ENCODE results near the gene NUDT14. TPM values are rescaled to one million over a fixed set of nuclear protein-coding genes. Genes with fewer than 3 reads are reported as not detected.

NUDT14 gene
- total RNA-seq, 2 experiments from 2014 or later = 18.3 to 21.4 TPM

GRCh38 chr14:105187935-105188524, 6.9 kb upstream of the NUDT14 start:
- ChIA-PET POLR2A (no interaction called here), CTCF (interaction anchor here (0.9 kb wide), 1 partner anchor 23 kb away, joined by 4 read pairs; no protein-coding TSS in a partner anchor)
- Mint-ChIP-seq H3K9me3 (peaks cover 8% of the 10 kb centered on the region), H3K4me3 (no peak overlapping the region), H3K36me3 (ENCODE audit: low read depth) (no peaks in the 10 kb centered on the region), H3K27ac (no peak overlapping the region), H3K27me3 (peaks cover 12% of the 10 kb centered on the region), H3K4me1 (peaks cover 9% of the 10 kb centered on the region)
- DNase-seq = no peak

- Mint-ChIP-seq H3K9me3 (peaks cover 8% of the 10 kb centered on the region), H3K27me3 (peaks cover 12% of the 10 kb centered on the region), H3K4me3 (no peak overlapping the region), H3K36me3 (ENCODE audit: low read depth) (no peaks in the 10 kb centered on the region), H3K27ac (no peak overlapping the region), H3K4me1 (peaks cover 14% of the 10 kb centered on the region)
- ChIA-PET POLR2A (no interaction called here), CTCF (interaction anchor here (1.0 kb wide), 1 partner anchor 11 kb away, joined by 3 read pairs; no protein-coding TSS in a partner anchor)
- no peak for DNase-seq
These were observed 6.0 kb upstream of the NUDT14 start for GRCh38 chr14:105187116-105187515.

GRCh38 chr14:105185973-105186372, 4.9 kb upstream of the NUDT14 start:
- Mint-ChIP-seq H3K4me3 (no peak overlapping the region), H3K27ac (no peak overlapping the region), H3K9me3 (peaks cover 8% of the 10 kb centered on the region), H3K27me3 (peaks cover 12% of the 10 kb centered on the region), H3K4me1 (peaks cover 16% of the 10 kb centered on the region), H3K36me3 (ENCODE audit: low read depth) (no peaks in the 10 kb centered on the region)
- DNase-seq = no peak
- ChIA-PET CTCF (no interaction called here), POLR2A (no interaction called here)

GRCh38 chr14:105185001-105185400, 3.9 kb upstream of the NUDT14 start:
- Mint-ChIP-seq H3K27me3 (peaks cover 12% of the 10 kb centered on the region), H3K4me1 (peaks cover 22% of the 10 kb centered on the region), H3K36me3 (ENCODE audit: low read depth) (no peaks in the 10 kb centered on the region), H3K9me3 (peaks cover 8% of the 10 kb centered on the region), H3K27ac (no peak overlapping the region), H3K4me3 (no peak overlapping the region)
- ChIA-PET POLR2A (no interaction called here), CTCF (interaction anchor here (1.0 kb wide), 1 partner anchor 15 kb away, joined by 4 read pairs; no protein-coding TSS in a partner anchor)
- DNase-seq = no peak

- Mint-ChIP-seq H3K36me3 (ENCODE audit: low read depth) (no peaks in the 10 kb centered on the region), H3K9me3 (peaks cover 8% of the 10 kb centered on the region), H3K27me3 (peaks cover 8% of the 10 kb centered on the region), H3K27ac (peak overlapping the region; percentile 31), H3K4me3 (no peak overlapping the region), H3K4me1 (peaks cover 24% of the 10 kb centered on the region)
- ChIA-PET POLR2A (no interaction called here), CTCF (interaction anchor here (1.0 kb wide), 1 partner anchor 14 kb away, joined by 4 read pairs; no protein-coding TSS in a partner anchor)
- DNase-seq = no peak
These were observed 3.3 kb upstream of the NUDT14 start for GRCh38 chr14:105184461-105184860.

GRCh38 chr14:105182296-105183020, 1.3 kb upstream of the NUDT14 start:
- Mint-ChIP-seq H3K27ac (peak overlapping the region; percentile 36), H3K27me3 (peaks cover 6% of the 10 kb centered on the region), H3K4me1 (peaks cover 20% of the 10 kb centered on the region), H3K9me3 (no peaks in the 10 kb centered on the region), H3K36me3 (ENCODE audit: low read depth) (no peaks in the 10 kb centered on the region), H3K4me3 (peak overlapping the region; percentile 58)
- ChIA-PET CTCF (interaction anchor here (1.2 to 3.4 kb wide), 4 partner anchors 12 to 18 kb away, joined by 3 to 22 read pairs (median 4); partner anchors contain the start of gene JAG2), POLR2A (no interaction called here)
- DNase-seq = no peak

- peaks cover 6% of the 10 kb centered on the region for H3K27me3 Mint-ChIP-seq
- CTCF ChIA-PET = interaction anchor here (1.2 to 3.4 kb wide), 3 partner anchors 11 to 18 kb away, joined by 3 to 22 read pairs (median 3); partner anchors contain the start of gene JAG2
- no peaks in the 10 kb centered on the region for H3K36me3 Mint-ChIP-seq (ENCODE audit: low read depth)
- H3K4me1 Mint-ChIP-seq = peaks cover 20% of the 10 kb centered on the region
- no peaks in the 10 kb centered on the region for H3K9me3 Mint-ChIP-seq
- H3K4me3 Mint-ChIP-seq = peak overlapping the region; percentile 58
- peak overlapping the region; percentile 13 for H3K27ac Mint-ChIP-seq
- POLR2A ChIA-PET = no interaction called here
- no peak for DNase-seq
These were observed 610 bp upstream of the NUDT14 start for GRCh38 chr14:105181549-105182295.

GRCh38 chr14:105179191-105179590, 1.9 kb downstream of the NUDT14 start:
- no peak for DNase-seq
- ChIA-PET POLR2A (no interaction called here), CTCF (interaction anchor here (1.7 kb wide), 1 partner anchor 34 kb away, joined by 3 read pairs; no protein-coding TSS in a partner anchor)
- H3K9me3 Mint-ChIP-seq = no peaks in the 10 kb centered on the region
- no peak overlapping the region for H3K27ac Mint-ChIP-seq
- no peak overlapping the region for H3K4me3 Mint-ChIP-seq
- peaks cover 37% of the 10 kb centered on the region for H3K4me1 Mint-ChIP-seq
- H3K27me3 Mint-ChIP-seq = peaks cover 5% of the 10 kb centered on the region
- no peaks in the 10 kb centered on the region for H3K36me3 Mint-ChIP-seq (ENCODE audit: low read depth)

- H3K27me3 Mint-ChIP-seq = peaks cover 4% of the 10 kb centered on the region
- H3K9me3 Mint-ChIP-seq = no peaks in the 10 kb centered on the region
- H3K36me3 Mint-ChIP-seq (ENCODE audit: low read depth) = no peaks in the 10 kb centered on the region
- H3K4me3 Mint-ChIP-seq = no peak overlapping the region
- H3K27ac Mint-ChIP-seq = no peak overlapping the region
- ChIA-PET POLR2A (no interaction called here), CTCF (interaction anchor here (1.7 kb wide), 1 partner anchor 35 kb away, joined by 3 read pairs; no protein-coding TSS in a partner anchor)
- DNase-seq = no peak
- H3K4me1 Mint-ChIP-seq = peaks cover 39% of the 10 kb centered on the region
These were observed 2.3 kb downstream of the NUDT14 start for GRCh38 chr14:105178868-105179140.

- peak overlapping the region; percentile 41 for H3K27ac Mint-ChIP-seq
- ChIA-PET POLR2A (no interaction called here), CTCF (interaction anchor here (1.7 kb wide), 1 partner anchor 35 kb away, joined by 3 read pairs; no protein-coding TSS in a partner anchor)
- peaks cover 40% of the 10 kb centered on the region for H3K4me1 Mint-ChIP-seq
- no peak overlapping the region for H3K4me3 Mint-ChIP-seq
- no peak for DNase-seq
- no peaks in the 10 kb centered on the region for H3K27me3 Mint-ChIP-seq
- no peaks in the 10 kb centered on the region for H3K36me3 Mint-ChIP-seq (ENCODE audit: low read depth)
- H3K9me3 Mint-ChIP-seq = no peaks in the 10 kb centered on the region
These were observed 2.8 kb downstream of the NUDT14 start for GRCh38 chr14:105178069-105178867.

GRCh38 chr14:105177082-105177481, 4.0 kb downstream of the NUDT14 start:
- no peak for DNase-seq
- Mint-ChIP-seq H3K4me3 (no peak overlapping the region), H3K9me3 (no peaks in the 10 kb centered on the region), H3K4me1 (peaks cover 32% of the 10 kb centered on the region), H3K27me3 (no peaks in the 10 kb centered on the region), H3K27ac (no peak overlapping the region), H3K36me3 (ENCODE audit: low read depth) (no peaks in the 10 kb centered on the region)
- ChIA-PET CTCF (interaction anchor here (0.6 kb wide), 1 partner anchor 144 kb away, joined by 4 read pairs; no protein-coding TSS in a partner anchor), POLR2A (no interaction called here)

- Mint-ChIP-seq H3K4me3 (no peak overlapping the region), H3K36me3 (ENCODE audit: low read depth) (no peaks in the 10 kb centered on the region), H3K27ac (no peak overlapping the region), H3K9me3 (no peaks in the 10 kb centered on the region), H3K27me3 (no peaks in the 10 kb centered on the region), H3K4me1 (peaks cover 33% of the 10 kb centered on the region)
- ChIA-PET CTCF (interaction anchor here (1.2 kb wide), 1 partner anchor 175 kb away, joined by 3 read pairs; no protein-coding TSS in a partner anchor), POLR2A (no interaction called here)
- no peak for DNase-seq
These were observed 4.6 kb downstream of the NUDT14 start for GRCh38 chr14:105176513-105176912.
